RPMI7951 (cell line): Measurements from ENCODE around the gene KRTAP4-8. TPM values are rescaled to one million over a fixed set of nuclear protein-coding genes. Genes with fewer than 3 reads are reported as not detected.
"Not testable (repeated sequence)": the region's sequence is repeated elsewhere in the genome, so short reads cannot be mapped to it uniquely, and the experiment has no call there.

Source experiments
- DNase-seq: peaks from one replicate; pipeline ENCODE4 v3.0.0-alpha.2; 2012; ENCODE audit warnings: low read depth
- total RNA-seq: library from RNA; depleted of rRNA; stranded (reverse); fragments of >200 nt; shearing (Covaris generic); gene quantifications from 2 replicates; pipeline ENCODE4 v1.2.3, GENCODE V29; 2014; rRNA removed

The KRTAP4-8 gene
- not detected in 2 replicates for total RNA-seq

GRCh38 chr17:41098042-41098441, at the start of gene KRTAP4-8:
TSS of gene KRTAP4-8 (minus strand) at chr17:41098142. CDS start at chr17:41098084, 58 bp downstream.
- no peak for DNase-seq

GRCh38 chr17:41145261-41145660, 47.3 kb upstream of the KRTAP4-8 start:
- no peak for DNase-seq

- no peak for DNase-seq
These were observed 46.9 kb upstream of the KRTAP4-8 start for GRCh38 chr17:41144846-41145245.

DNA sequence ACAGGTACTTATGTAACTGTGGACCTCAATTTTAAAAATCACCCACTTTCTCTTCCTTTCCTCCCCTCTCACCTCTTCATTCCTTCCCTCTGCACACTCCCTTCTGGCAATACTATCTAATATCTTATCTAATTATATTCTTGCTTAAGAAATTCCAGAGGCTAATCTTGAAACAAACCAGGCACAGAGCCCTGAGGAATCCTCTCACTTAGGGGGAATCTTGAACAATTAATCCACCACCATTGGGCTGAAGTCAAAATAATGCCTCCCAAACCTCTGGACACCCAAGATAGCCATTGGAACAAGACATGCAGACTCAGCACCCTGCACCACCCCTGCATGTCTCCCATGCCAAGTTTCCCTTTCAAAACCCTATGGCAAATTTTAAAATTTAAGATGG, 43.4 kb upstream of the KRTAP4-8 start:
- DNase-seq, result no peak

DNA sequence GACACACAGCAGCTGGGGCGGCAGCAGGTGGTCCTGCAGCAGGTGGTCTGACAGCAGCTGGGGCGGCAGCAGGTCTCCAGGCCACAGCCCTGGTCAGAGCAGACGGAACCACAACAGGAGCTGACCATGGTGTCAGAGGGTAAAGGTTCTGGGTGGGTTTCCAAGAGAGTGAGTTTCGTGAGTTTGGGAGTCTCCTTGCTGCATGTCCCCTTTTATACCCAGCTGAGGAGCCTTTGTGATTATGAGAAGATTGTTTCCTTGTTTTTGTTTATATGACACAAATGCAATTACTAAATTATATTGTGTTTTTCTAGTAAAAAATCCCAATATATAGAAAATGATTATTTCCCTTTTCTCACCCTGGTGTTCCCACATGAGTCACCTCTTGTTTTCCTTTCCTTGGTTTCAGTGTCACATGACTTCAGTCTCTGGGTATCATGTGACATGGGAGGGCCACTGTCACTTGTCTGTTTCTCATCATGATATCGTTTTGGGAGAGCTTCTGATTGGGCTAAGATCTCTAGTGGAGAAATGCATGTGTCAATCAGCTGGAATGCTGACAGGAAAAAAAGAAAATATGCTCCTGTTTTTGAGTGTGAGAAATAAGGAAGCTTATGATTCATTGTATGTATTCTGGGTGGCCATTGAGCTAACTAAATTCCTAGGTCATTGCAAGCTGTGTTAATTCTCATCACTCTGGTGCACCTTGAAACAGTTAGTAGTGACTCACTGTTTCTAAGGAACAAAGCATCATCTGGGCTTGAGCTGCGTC, 42.6 kb upstream of the KRTAP4-8 start, which contains the start of gene KRTAP4-6:
Gene KRTAP4-6 (minus strand): TSS at position 185 of the 772 bp plus-strand sequence. CDS start 57 bp downstream, at position 128.
- DNase-seq, result peak; percentile 75

GRCh38 chr17:41139865-41140264, 41.9 kb upstream of the KRTAP4-8 start:
- DNase-seq, result not testable (repeated sequence)

GRCh38 chr17:41133880-41134735, 36.2 kb upstream of the KRTAP4-8 start:
- no peak for DNase-seq

- peak; percentile 16 for DNase-seq
These were observed 34.0 kb upstream of the KRTAP4-8 start for GRCh38 chr17:41131979-41132378.

DNA sequence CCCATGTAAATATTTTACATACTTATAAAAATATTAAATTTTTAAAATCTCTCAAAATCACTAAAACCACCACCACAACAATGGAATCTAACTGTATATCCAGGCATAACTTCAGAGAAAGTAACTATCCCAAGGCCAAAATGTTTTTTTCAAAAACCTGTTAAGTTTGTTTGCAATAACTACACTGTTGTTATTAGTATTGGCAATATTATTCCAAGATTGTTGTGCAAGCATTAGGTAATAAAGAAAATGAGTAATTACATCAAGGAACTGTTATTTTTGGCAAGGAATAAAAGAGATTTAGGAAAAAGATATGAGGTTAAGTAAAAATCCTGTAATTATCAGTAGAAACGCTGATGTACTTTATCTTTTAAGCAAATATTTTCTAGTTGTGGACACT, 29.4 kb upstream of the KRTAP4-8 start:
- no peak for DNase-seq

DNA sequence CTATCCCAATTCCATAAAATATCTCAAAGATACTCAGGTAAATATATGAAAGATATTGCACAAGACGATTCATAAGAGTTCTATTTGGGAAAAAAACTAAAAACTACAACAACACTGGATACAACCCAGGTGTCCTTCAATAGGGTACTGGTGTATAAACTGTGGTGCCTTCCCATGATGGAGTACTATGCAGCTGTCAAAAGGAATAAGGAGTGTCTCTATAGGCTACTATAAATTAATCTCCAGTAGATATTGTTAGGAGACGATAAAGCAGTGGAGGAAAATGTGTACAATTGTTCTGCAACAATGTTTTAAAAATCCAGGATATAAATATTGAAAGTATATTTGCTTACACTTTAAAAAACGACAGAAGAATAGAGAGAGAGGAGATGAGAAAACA, 28.5 kb upstream of the KRTAP4-8 start:
- no peak for DNase-seq

DNA sequence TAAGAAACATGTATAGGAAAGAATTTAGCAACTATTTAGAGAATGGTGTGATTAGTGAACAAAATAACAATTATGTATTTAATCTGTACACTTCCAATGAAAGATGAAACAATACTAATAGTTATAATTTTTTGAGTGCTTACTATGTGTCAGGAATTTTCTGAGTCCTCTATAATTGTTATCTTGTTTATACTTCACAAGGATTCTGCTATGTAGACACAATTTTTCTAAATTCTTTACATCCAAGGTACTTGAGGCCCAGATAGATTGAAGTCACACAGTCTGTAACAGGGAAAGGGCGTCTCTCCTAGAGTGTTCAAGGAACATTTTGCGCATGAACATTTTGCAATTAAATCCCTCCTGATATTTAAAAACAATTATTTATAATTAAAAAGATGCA, 27.1 kb upstream of the KRTAP4-8 start:
- DNase-seq, result no peak

GRCh38 chr17:41123991-41124371, 26.0 kb upstream of the KRTAP4-8 start, which contains the start of gene KRTAP4-12:
TSS of gene KRTAP4-12 (minus strand) at chr17:41124182. CDS start at chr17:41124122, 60 bp downstream.
- not testable (repeated sequence) for DNase-seq

- not testable (repeated sequence) for DNase-seq
These were observed 25.5 kb upstream of the KRTAP4-8 start for GRCh38 chr17:41123292-41123990.

GRCh38 chr17:41121742-41122141, 23.8 kb upstream of the KRTAP4-8 start:
- no peak for DNase-seq

DNA sequence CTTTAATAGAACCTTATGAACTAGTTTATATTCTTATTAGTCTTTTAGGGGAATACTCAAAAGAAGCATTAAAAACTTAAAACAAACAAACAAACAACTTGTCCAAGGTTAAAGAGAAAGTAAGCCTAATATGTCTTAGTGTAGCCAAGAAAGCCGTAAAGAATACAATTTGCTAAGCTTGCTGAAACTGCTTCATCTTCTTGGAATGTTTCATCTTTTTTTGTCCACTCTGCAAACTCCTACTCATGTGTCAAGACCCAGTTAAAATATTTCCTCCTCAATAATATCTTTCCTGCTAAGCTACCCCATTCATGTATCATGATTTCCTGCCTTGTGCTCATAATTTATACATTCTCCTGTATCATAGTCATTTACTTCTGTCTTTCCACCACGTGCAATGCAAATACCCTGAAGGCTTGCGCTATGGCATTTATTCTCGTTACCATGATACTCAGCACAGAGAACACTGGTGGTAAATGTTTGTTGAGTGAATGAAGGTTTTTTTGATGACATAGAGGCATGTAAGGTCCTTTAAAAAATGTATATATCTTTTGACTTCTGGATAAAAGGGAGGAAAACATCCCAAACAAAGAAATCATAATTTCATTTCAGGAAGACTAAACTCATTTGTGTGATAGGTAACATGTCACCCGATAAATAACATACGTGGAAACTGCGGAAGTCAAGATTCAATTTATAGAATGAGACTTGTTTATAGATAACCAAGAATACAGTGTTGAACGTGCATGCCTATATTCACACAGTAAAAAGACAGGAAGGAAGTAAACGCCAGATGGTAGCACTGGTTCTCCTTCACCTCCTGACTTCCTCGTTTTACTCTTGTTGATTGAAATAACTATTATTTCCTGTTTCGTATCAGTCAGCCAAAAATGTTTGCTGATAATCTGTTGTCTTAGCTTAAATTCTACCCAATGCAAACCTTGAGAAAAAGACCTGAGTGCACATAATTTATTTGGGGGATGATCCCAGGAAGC, 22.1 kb upstream of the KRTAP4-8 start:
- DNase-seq, result peak; percentile 36

- peak; percentile 74 for DNase-seq
These were observed 20.8 kb upstream of the KRTAP4-8 start for GRCh38 chr17:41118721-41119120.

DNA sequence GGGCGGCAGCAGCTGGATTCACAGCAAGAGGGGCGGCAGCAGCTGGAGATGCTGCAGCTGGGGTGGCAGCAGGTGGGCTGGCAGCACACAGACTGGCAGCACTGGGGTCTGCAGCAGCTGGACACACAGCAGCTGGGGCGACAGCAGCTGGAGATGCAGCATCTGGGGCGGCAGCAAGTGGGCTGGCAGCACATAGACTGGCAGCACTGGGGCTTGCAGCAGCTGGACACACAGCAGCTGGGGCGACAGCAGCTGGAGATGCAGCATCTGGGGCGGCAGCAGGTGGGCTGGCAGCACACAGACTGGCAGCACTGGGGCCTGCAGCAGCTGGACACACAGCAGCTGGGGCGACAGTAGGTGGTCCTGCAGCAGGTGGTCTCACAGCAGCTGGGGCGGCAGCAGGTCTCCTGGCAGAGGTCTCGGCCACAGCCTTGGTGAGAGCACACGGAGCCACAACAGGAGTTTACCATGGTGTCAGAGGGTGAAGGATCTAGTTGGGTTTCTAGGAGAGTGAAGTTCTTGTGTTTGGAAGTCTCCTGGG, 20.0 kb upstream of the KRTAP4-8 start, which contains the start of gene KRTAP4-11:
Gene KRTAP4-11 (minus strand): TSS at position 528 of the 541 bp plus-strand sequence. CDS start 58 bp downstream, at position 470.
- DNase-seq, result not testable (repeated sequence)

GRCh38 chr17:41116297-41116696, 18.4 kb upstream of the KRTAP4-8 start:
- DNase-seq, result no peak

- no peak for DNase-seq
These were observed 13.4 kb upstream of the KRTAP4-8 start for GRCh38 chr17:41111151-41111885.
